Measurements from ENCODE around the gene ARHGAP4. TPM values are rescaled to one million over a fixed set of nuclear protein-coding genes. Genes with fewer than 3 reads are reported as not detected.

ARHGAP4 gene
- total and polyA plus RNA-seq, 2 of the 4 experiments (the other 2 are of a cell fraction) = 0.18 to 0.72 TPM

GRCh38 chrX:153900831-153901752, 25.0 kb downstream of the ARHGAP4 start:
- Histone ChIP-seq H3K4me1 (ENCODE audit: control insufficient read depth, insufficient read depth, low read length) (peaks cover 9% of the 10 kb centered on the region; the same call in 1 of the 2 replicates), H2AK9ac (replicated peaks; ENCODE audit: low read depth, low read length, poor library complexity) (no peak overlapping the region), H3K14ac (replicated peaks; ENCODE audit: low read depth, low read length) (peak overlapping the region; percentile 63), H3K27me3 (ENCODE audit: control insufficient read depth, insufficient read depth, low read length) (peaks cover 8% of the 10 kb centered on the region), H3K9me3 (ENCODE audit: control insufficient read depth, insufficient read depth, low read length) (peaks cover 3% of the 10 kb centered on the region; the same call in 1 of the 2 replicates), H3K9me1 (ENCODE audit: insufficient read depth, low read length) (peaks cover 4% of the 10 kb centered on the region), H4K20me1 (ENCODE audit: insufficient read depth, low read length) (no peaks in the 10 kb centered on the region; the same call in 1 of the 2 replicates), H3K23ac (ENCODE audit: low read depth, low read length) (no peak overlapping the region), H3K4me3 (ENCODE audit: insufficient read depth, low read depth, low read length) (no peak overlapping the region), H2BK20ac (ENCODE audit: low read depth, low read length) (peak overlapping the region; percentile 43; the same call in 1 of the 2 replicates), H3K9ac (ENCODE audit: low read depth, low read length) (peak overlapping the region; percentile 30; the same call in 1 of the 2 replicates), H3K36me3 (ENCODE audit: control insufficient read depth, insufficient read depth, low read length) (no peaks in the 10 kb centered on the region), H3K4ac (ENCODE audit: low read depth, low read length) (peak overlapping the region; percentile 81), H4K5ac (ENCODE audit: low read depth, low read length) (no peak overlapping the region), H3K18ac (ENCODE audit: low read depth, low read length) (no peak overlapping the region; the same call in 1 of the 2 replicates), H2AK5ac (ENCODE audit: low read depth, low read length) (peak overlapping the region; percentile 97), H4K91ac (ENCODE audit: insufficient read depth, low read depth, low read length) (peak overlapping the region; percentile 11; the same call in 1 of the 2 replicates), H3K4me2 (ENCODE audit: low read depth, low read length) (peak overlapping the region; percentile 36), H3K56ac (ENCODE audit: extremely low read depth, insufficient read depth, low read length) (no peak overlapping the region), H2BK15ac (ENCODE audit: low read depth, low read length) (peak overlapping the region; percentile 80; the same call in 2 of the 3 replicates), H2BK120ac (ENCODE audit: low read depth, low read length) (peak overlapping the region; percentile 74), H2AFZ (replicated peaks; ENCODE audit: low read length, poor library complexity) (peak overlapping the region; percentile 56), H2BK5ac (ENCODE audit: low read depth, low read length, poor library complexity, severe bottlenecking) (peak overlapping the region; percentile 74), H3K79me1 (ENCODE audit: low read depth in 1 of 2, low read length in 2 of 2) (no peaks in the 10 kb centered on the region), H4K8ac (ENCODE audit: low read depth in 2 of 2, low read length in 2 of 2) (peak overlapping the region; percentile 63 to 69; a peak in 3 of 4 replicates), H3K27ac (ENCODE audit: insufficient read depth, low read length) (peak overlapping the region; percentile 7; the same call in 1 of the 2 replicates)
- DNase-seq (peak; percentile 87), ATAC-seq (ENCODE audit: low read depth) (peak; percentile 96)
- intact Hi-C loops (cut with micrococcal nuclease) (loop anchor here (2.0 kb wide), 1 partner anchor 72 kb away; no protein-coding TSS in a partner anchor), in situ Hi-C loops (cut with MboI; ENCODE audit: low sequenced_read_pairs) (loop anchor here (25.0 kb wide), 1 partner anchor 939 kb away; no protein-coding TSS in a partner anchor), dilution Hi-C loops (cut with HindIII; ENCODE audit: low sequenced_read_pairs, unreplicated experiment) (no loop called here)
- 54 to 100% methylated on average over 1 to 9 of the region's 26 CpGs for WGBS, 2 experiments (ENCODE audit: extremely low coverage in 2 of 2, insufficient read length in 1 of 2)
- ChIA-PET CTCF (no interaction called here), POLR2A (ENCODE audit: unreplicated experiment) (interaction anchor here (0.5 kb wide), 1 partner anchor 63 kb away, joined by 3 read pairs; no protein-coding TSS in a partner anchor)
- BruUV-seq (replicated peaks) = no TSS peak
- TF ChIP-seq MAFK (IDR thresholded peaks at IDR 0.05; ENCODE audit: low read depth, low read length) (no peak), ELK1 (IDR thresholded peaks at IDR 0.05; ENCODE audit: borderline replicate concordance, low read depth, low read length) (no peak), CHD1 (IDR thresholded peaks at IDR 0.05; ENCODE audit: low read depth, low read length) (no peak), RCOR1 (IDR thresholded peaks at IDR 0.05; ENCODE audit: insufficient replicate concordance, low read length) (no peak), BHLHE40 (IDR thresholded peaks at IDR 0.05; ENCODE audit: low read depth, low read length) (peak; percentile 96), POLR2A (IDR thresholded peaks at IDR 0.05; ENCODE audit: low read depth, low read length) (no peak), SMC3 (IDR thresholded peaks at IDR 0.05; ENCODE audit: low read depth, low read length) (no peak), RFX5 (IDR thresholded peaks at IDR 0.05; ENCODE audit: low read depth, low read length) (no peak), FOS (IDR thresholded peaks at IDR 0.05; ENCODE audit: low read depth, low read length) (0 out of 2 replicates have a peak, but pooled peaks have one; percentile 28), MXI1 (IDR thresholded peaks at IDR 0.05; ENCODE audit: borderline replicate concordance, low read depth, low read length) (no peak), RAD21 (IDR thresholded peaks at IDR 0.05; ENCODE audit: low read length) (no peak), CEBPB (IDR thresholded peaks at IDR 0.05; ENCODE audit: low read depth, low read length) (peak; percentile 81), NFE2L2 (IDR thresholded peaks at IDR 0.05; ENCODE audit: low read depth, low read length) (no peak)
- TF ChIP-seq, protein P1, sequence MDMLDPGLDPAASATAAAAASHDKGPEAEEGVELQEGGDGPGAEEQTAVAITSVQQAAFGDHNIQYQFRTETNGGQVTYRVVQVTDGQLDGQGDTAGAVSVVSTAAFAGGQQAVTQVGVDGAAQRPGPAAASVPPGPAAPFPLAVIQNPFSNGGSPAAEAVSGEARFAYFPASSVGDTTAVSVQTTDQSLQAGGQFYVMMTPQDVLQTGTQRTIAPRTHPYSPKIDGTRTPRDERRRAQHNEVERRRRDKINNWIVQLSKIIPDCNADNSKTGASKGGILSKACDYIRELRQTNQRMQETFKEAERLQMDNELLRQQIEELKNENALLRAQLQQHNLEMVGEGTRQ (IDR thresholded peaks at IDR 0.05; ENCODE audit: low read depth, low read length) = no peak

Data from IMR-90 (cell line).